C4-2B (cell line): ENCODE measurements around the gene ARFRP1.

Experiments
- ZFX ChIP-seq: fragments of 450-650 bp; IDR thresholded peaks from 2 replicates; pipeline ENCODE4 v1.6.1; 2017
- TF ChIP-seq, protein P1 (sequence below): fragments of 450-650 bp; conservative IDR thresholded peaks from 2 replicates; pipeline ENCODE4 v1.5.1; 2017; ENCODE audit warnings: mild to moderate bottlenecking

DNA sequence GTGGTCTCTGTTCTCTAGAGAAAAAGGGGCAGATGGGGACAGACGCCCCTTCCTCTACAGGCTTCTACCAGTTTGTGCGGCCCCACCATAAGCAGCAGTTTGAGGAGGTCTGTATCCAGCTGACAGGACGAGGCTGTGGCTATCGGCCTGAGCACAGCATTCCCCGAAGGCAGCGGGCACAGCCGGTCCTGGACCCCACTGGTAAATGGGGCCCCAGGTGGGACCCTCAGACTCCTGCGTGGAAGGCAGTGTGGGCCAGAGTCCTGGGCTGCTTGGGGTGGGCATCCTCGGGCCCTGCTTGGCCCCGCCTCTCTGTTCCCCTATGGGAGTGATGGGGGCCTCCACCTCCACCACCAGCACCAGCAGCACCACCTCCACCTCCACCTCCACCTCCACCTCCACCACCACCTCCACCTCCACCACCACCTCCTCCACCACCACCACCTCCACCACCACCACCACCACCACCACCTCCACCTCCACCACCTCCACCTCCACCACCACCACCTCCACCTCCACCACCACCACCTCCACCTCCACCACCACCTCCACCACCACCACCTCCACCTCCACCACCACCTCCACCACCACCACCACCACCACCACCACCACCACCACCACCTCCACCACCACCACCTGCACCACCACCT, 14.6 kb downstream of the ARFRP1 start:
- TF ChIP-seq, protein P1, sequence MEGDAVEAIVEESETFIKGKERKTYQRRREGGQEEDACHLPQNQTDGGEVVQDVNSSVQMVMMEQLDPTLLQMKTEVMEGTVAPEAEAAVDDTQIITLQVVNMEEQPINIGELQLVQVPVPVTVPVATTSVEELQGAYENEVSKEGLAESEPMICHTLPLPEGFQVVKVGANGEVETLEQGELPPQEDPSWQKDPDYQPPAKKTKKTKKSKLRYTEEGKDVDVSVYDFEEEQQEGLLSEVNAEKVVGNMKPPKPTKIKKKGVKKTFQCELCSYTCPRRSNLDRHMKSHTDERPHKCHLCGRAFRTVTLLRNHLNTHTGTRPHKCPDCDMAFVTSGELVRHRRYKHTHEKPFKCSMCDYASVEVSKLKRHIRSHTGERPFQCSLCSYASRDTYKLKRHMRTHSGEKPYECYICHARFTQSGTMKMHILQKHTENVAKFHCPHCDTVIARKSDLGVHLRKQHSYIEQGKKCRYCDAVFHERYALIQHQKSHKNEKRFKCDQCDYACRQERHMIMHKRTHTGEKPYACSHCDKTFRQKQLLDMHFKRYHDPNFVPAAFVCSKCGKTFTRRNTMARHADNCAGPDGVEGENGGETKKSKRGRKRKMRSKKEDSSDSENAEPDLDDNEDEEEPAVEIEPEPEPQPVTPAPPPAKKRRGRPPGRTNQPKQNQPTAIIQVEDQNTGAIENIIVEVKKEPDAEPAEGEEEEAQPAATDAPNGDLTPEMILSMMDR, result no peak
- no peak for TF ChIP-seq ZFX
